Stromal cell of bone marrow (primary cell): Measurements from ENCODE around the gene RABGGTA.

Experiments
- DNase-seq: peaks from one replicate; pipeline ENCODE4 v3.0.0-alpha.2; 2012; ENCODE audit warnings: low read depth

Gene RABGGTA, protein sequence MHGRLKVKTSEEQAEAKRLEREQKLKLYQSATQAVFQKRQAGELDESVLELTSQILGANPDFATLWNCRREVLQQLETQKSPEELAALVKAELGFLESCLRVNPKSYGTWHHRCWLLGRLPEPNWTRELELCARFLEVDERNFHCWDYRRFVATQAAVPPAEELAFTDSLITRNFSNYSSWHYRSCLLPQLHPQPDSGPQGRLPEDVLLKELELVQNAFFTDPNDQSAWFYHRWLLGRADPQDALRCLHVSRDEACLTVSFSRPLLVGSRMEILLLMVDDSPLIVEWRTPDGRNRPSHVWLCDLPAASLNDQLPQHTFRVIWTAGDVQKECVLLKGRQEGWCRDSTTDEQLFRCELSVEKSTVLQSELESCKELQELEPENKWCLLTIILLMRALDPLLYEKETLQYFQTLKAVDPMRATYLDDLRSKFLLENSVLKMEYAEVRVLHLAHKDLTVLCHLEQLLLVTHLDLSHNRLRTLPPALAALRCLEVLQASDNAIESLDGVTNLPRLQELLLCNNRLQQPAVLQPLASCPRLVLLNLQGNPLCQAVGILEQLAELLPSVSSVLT

DNA sequence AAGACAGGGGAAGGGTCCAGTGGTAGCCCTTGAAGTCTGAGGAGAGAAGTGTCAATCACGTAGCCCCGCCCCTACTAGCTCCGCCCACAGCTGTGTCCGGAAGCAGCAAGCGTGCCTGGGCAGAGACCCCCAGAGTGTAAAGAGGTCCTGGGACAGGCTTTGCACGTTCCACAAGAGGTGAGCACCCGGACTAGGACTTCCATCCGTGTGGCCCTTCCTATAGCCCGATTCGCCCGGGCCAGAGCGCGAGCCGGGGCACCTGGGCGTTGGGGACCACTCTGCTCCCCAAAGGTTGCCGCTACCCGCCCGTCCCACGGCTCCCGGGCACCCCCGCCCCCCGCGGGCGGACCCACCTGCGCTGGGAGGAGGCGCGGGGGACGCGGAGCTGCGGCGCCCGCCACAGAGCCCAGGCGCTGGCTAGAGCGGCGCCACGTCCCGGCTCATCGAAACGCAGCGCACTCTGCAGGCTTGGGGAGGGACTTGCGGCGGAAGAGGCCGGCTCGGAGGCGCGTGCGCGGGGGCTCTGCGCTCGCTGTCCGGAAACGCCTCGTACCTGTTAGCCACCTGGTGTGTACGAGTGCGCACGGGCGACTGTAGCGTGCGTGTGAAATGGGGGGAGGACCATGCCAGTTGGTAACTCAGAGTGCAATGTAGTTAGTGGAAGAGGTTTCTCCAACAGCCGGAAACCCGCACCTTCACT lies at the start of gene RABGGTA:
TSS of gene RABGGTA (minus strand) at position 464 of the 700 bp plus-strand sequence. CDS start 482 bp downstream, outside the sequence.
- peak; percentile 64 for DNase-seq

DNA sequence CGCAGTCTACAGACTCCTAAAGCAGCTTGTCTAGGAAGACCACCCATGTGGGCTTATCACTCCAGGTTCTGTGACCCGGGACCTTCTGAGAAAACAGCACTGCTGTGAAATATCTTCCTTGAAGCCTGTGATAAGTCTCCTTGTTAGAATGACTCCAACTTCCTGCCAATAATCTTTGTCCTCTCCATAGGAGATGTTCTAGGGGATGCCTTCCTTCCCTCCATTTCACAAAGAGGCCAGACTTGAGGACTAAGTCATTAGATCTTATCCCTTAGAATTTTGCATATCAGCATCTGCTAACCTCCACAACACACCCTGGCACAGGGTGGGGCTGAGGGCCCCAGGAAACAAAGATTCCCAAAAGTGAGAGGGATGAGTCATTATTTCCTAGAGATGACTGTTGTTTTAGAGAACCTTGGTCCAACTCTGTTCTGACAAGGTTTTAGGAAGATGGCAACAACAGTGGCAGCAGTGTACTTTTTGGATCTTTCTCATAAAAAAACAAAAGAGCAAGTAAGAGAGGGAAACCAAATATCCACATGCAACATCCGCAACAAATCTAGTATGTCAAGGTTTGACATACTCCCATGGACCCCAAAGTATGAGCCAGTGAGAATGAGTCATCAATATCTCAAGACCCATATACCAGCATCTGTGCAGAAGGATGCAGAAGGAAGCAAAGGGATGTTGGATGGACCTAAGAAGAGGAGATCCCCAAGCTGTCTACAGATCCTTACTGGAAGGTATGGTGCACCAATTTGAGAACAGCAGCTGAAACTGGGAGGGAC lies 45.9 kb upstream of the RABGGTA start:
- peak; percentile 67 for DNase-seq

DNA sequence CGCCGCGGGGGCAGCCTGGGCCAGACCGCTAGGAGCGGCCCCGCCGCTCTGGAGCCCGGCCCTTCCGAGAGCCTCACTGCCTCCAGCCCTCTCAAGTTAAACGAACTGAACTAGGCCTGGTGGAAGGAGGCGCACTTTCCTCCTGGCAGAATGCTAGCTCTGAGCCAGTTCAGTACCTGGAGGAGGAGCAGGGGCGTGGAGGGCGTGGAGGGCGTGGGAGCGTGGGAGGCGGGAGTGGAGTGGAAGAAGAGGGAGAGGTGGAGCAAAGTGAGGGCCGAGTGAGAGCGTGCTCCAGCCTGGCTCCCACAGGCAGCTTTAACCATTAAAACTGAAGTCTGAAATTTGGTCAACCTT lies 45.2 kb upstream of the RABGGTA start:
- no peak for DNase-seq

DNA sequence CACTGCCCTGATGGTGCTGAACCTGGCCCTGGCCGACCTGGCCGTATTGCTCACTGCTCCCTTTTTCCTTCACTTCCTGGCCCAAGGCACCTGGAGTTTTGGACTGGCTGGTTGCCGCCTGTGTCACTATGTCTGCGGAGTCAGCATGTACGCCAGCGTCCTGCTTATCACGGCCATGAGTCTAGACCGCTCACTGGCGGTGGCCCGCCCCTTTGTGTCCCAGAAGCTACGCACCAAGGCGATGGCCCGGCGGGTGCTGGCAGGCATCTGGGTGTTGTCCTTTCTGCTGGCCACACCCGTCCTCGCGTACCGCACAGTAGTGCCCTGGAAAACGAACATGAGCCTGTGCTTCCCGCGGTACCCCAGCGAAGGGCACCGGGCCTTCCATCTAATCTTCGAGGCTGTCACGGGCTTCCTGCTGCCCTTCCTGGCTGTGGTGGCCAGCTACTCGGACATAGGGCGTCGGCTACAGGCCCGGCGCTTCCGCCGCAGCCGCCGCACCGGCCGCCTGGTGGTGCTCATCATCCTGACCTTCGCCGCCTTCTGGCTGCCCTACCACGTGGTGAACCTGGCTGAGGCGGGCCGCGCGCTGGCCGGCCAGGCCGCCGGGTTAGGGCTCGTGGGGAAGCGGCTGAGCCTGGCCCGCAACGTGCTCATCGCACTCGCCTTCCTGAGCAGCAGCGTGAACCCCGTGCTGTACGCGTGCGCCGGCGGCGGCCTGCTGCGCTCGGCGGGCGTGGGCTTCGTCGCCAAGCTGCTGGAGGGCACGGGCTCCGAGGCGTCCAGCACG lies 44.6 kb upstream of the RABGGTA start:
- no peak for DNase-seq

DNA sequence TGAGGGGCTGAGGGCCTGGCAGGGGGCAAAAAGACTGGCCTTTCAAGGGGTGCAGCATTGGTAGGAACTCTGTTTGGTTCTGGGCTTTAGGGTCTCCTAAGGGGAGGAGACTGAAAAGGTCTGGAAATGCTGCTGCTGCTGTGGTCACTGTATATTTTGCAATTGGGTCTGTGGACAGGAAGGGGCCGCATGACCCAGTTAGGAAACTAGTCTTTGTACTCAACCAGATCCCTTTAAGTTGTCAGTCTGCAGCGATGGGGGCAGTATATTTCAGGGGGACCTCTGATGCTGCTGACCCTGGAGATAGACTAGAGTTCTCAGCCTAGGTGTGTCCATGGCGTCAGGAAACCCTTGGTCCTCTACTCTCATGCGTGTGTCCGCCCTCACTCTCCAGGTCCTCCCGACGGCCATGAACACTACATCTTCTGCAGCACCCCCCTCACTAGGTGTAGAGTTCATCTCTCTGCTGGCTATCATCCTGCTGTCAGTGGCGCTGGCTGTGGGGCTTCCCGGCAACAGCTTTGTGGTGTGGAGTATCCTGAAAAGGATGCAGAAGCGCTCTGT lies 43.9 kb upstream of the RABGGTA start:
- no peak for DNase-seq

DNA sequence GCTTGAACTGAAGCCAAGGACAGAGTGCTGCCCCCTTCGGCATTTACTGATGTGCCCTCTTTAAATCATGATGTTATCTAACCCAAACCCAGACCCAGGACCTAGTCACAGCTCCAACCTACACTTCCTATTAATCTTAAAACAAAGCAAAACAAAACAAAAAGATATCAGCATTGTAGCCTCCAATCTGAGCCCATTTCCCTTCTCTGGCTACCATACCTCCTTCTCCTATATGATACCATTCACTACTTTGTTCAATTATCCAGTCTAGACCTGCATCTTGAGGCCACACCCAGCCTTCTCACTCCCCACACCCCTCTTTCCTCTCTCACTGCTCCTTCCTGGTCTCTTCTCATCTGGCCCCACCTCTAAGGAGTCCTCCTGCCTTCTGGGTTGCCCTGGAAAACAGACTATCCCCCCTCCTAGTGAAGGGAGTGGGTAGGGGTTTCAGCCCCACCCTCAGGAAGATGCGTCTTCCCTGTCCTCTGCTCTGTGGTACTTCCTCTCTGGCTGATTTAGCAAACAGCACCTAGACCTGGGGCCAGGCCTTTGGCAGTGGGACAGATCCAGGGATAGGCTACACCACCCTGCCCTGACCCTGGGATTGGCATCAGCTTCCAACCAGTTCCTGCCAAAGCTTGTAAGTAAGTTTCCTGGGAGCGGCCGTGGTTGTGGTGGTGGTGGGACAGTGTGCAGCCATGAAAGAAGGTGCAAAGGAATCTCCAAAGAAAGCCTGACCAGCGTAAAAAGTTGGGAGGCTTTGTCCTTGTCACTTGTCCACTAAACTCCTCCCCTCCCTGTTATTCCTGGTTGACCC lies 43.2 kb upstream of the RABGGTA start:
- DNase-seq: no peak

DNA sequence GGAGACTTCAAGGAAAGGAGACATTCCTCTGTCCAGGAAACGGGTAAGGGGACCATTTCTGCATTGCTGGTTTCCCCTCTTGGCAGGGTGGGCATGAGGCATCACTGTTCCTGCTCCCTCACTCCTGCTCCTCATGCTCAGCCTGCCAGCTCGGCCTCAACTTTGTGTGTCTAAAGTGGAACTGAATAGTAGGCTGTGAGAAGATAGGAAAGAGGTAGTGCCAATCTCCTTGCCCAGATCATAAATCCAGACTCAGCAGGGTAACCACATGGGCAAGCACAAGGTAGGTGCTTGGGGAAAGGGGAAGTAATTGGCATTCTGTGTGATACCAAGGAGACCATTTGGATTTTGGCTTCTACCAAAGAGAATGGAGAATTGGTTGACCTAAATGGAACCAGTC lies 42.5 kb upstream of the RABGGTA start:
- no peak for DNase-seq

DNA sequence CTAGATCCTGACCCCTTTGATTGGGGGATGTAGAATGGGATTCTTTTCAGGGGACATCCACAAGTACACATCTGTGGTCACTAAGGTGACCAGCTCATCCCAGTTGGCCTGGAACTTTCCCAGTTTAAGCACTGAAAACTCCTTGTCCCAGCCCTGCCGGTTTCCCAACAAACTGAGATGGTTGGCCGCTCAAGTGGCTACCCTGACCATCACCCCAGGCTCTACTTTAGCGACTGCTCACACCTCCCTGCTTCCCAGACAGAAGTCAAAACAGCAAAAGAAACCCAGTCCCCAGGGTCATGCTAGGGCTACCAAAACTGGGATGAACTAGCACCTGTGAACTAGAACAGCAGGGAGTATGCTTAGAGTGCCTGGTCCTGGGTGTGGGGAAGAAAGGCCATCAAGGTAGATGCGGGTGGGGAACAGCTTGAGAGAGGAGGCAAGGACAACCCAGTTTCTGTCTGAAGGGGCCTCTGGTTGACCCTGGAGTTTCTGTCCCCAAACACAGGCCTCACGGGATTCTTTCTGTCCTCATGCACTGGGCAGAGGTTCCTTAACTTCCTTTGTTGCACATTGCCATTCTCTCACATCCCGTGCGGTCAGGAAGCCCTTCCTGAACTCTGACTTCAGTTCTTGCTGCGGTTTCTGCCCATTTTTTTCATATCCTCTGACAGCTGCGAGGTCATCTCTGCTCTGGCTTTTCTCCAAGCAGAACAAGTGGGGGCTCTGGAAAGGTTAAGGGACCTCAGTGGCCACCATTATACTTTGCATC lies 41.5 kb upstream of the RABGGTA start:
- no peak for DNase-seq

DNA sequence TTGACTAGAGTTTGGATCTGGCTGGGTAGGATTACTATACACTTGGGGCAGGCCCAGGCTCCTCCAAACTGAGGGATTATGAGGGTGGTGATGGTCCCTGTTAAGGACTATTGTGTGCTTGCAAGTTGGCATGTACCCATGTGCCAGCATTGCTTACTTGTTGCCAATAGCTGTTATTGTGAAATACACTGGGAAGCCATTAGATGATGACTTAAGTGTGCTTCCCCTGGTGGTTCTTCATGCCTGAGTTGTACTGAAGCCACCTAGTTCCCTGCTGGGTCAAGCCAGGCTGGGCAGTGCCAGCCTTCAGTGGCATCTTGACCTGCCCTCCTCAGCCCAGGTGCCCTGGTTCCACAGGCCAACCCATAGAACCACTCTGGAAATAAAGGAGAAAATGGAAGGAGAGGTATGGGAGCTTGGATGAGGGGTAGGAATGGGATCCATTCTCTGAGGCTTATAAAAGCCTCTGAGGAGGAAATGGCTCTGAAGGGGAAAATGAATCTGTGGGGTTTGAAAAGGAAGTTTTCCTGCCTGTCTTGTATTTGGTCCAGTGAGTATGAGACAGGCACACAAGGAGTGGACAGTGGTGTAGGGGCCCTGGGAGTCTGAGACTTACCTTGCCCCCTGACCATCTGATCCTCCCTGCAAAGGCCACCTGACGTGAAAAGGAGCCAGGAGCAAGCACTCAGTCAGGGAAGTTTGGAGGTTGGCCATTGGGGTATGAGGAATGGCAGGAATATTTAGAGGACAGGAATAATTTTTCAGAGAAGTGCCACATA lies 40.6 kb upstream of the RABGGTA start:
- DNase-seq: no peak

DNA sequence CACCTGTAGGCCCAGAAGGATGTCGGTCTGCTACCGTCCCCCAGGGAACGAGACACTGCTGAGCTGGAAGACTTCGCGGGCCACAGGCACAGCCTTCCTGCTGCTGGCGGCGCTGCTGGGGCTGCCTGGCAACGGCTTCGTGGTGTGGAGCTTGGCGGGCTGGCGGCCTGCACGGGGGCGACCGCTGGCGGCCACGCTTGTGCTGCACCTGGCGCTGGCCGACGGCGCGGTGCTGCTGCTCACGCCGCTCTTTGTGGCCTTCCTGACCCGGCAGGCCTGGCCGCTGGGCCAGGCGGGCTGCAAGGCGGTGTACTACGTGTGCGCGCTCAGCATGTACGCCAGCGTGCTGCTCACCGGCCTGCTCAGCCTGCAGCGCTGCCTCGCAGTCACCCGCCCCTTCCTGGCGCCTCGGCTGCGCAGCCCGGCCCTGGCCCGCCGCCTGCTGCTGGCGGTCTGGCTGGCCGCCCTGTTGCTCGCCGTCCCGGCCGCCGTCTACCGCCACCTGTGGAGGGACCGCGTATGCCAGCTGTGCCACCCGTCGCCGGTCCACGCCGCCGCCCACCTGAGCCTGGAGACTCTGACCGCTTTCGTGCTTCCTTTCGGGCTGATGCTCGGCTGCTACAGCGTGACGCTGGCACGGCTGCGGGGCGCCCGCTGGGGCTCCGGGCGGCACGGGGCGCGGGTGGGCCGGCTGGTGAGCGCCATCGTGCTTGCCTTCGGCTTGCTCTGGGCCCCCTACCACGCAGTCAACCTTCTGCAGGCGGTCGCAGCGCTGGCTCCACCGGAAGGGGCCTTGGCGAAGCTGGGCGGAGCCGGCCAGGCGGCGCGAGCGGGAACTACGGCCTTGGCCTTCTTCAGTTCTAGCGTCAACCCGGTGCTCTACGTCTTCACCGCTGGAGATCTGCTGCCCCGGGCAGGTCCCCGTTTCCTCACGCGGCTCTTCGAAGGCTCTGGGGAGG lies 39.5 kb upstream of the RABGGTA start, which contains the start of gene LTB4R:
TSS of gene LTB4R (plus strand) at position 857 of the 959 bp plus-strand sequence. CDS start 4,150 bp downstream, outside the sequence.
- no peak for DNase-seq

DNA sequence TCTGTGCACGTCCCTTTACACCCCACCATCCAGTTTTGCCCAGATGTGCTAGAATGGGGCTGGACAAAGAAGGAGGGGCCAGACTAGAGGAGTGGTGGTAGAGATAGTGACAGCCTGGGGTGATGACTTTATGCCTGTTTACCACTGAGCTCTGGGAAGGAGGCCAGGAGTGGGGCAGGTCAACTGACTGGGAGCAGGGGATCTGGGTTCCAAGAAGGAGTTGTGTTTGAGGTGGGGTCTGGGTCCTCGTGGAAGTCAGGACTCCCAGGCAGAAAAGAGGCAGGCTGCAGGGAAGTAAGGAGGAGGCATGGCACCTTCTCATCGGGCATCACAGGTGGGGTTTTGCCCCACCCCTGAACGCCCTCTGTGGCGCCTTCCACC lies 38.9 kb upstream of the RABGGTA start:
- no peak for DNase-seq

DNA sequence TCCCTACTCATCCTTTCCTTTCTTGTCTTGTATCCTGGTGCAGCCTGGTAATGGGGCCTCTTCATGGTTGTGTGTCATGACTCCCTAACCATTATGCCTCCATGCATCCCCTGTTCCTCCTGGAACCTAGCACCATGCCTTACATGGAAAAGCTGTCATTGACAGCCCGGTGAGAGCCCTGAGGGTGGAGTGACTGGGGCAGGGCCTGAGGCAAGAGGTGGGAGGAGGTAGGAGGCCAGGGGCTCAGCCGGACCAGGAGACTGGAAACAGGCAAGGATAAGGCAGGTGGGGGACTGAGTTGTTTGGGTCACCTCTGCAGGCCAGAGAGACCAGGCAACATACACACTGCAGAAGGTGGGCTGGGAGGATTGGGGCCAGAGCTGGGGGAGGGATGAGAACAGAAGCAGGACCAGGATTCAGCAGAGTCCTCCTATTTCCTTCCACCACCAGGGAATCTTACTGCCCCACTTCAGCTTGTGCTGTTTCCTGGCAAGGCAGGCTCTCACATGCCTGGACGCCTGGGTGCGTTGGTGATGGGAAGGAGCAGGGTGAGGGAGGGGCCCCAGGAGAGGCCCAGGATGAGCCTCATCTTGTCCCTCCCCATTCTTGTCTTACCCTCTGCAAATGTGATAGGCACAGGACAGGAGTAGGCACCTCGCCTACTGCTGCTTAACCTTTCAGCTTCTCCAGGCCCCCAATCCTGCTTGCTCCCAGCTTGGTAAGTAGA lies 38.3 kb upstream of the RABGGTA start, which contains the start of gene LTB4R2:
TSS of gene LTB4R2 (plus strand) at position 603 of the 727 bp plus-strand sequence. CDS start 525 bp downstream, outside the sequence.
- DNase-seq: no peak

DNA sequence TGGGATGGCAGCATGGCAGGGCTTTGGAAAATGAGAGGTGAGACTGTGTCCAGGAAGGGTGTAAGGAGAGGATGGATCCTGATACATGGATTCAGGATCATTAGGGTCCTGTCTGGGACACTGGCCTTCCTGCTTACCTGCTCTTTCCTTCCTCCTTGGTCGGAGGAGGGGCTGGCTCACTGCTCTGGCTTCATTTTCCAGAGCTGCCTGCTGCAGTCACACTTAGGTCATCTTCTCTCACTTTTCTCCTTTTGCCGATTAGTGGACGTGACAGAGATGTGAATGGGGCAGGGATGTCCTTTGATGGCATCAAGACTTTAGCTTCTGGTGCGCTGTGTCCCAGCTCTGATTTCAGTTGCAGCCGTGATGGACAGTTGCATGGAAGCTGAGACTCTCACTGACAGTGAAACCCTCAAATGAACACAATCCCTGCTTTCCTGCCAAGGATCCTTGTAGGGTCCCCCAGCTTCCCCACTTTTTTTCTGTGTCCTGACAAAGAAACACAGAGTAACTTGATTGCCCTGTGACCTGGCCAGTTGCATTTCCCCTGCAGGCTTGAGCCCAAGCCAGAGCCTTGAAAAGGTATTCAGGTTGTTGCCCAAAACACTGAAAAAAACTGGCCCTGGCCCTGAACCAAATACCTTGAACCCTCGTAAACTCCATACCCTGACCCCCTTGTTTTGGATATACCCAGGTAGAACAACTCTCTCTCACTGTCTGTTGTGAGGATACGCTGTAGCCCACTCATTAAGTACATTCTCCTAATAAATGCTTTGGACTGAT lies 37.1 kb upstream of the RABGGTA start:
- no peak for DNase-seq

DNA sequence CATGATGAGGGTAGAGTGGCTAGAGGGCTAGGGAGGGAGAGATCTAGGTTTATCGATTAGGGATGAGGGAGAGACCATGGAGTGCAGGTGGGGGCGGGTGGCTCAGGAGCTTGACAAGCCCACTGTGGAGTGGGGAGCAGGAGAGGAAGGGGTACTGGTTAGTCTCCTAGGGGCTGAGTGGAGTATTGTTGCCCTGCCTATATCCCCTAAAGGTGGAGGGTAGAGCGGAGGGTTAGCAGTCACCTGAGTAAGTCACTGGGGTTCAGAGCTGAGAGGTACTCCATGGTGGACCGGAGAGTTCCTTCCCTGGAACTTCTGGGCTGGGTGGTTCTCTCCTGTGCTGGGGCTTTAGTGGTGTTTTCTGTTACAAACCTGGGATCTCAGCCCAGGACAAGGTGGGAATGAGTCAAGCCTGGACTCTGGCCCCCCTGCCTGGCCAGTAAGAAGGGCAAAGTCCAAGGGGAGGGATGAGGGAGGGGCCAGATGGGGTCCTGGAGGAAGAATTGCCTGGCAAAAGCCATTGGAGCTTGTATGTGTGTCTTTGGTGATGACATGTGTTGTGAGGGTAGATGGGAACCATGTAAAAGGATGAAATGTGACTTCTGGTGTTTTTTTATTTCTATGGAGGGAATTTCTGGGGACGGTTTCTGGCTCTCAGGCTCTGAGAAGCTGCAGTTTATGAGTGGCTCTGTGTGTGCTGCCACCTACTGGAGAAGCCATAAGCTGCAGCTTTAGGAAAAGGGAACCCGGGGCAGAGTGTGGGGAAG lies 36.4 kb upstream of the RABGGTA start, which contains the start of gene CIDEB:
TSS of gene CIDEB (minus strand) at position 403 of the 767 bp plus-strand sequence. CDS start at position 284, 119 bp downstream.
- no peak for DNase-seq

DNA sequence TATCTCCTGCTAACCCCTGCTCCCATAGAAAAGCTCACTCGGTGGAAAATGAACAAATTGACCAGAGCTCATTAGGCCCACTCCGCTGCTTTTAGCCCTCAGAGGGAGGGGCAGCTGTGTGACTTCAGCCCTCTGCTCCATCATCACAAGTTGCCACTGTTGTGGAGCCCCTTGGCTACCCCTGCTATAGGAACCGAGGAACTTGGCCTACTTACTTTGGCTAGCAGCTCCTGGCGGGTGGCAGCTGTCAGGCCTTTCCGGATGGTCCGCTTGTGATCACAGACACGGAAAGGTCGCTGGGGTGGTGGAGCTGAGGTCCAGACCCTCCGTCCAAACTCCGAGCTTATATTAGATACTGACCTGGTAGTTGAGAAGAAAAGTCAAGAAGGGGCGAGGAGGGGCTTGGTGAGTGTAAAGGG lies 35.8 kb upstream of the RABGGTA start:
- DNase-seq: no peak
